Skeletal muscle tissue (tissue), 4 donors: ENCODE data around the gene CALCOCO1. TPM values are rescaled to one million over a fixed set of nuclear protein-coding genes. Genes with fewer than 3 reads are reported as not detected.
A peak's percentile ranks its signal among the peaks of the same experiment; 100 is the strongest.

Experiments used
- H3K27ac ChIP-seq: one replicate; pipeline ENCODE4 v1.7.0; 2013; ENCODE audit warnings: mild to moderate bottlenecking, low read depth, low read length, inconsistent platforms
- H3K27me3 ChIP-seq, 3 donors: one replicate each; pipeline ENCODE4 v1.7.0; 2013; ENCODE audit warnings: low read length in 3 of 3; ENCODE audit not compliant: control insufficient read depth in 3 of 3, insufficient read depth in 3 of 3
- H3K36me3 ChIP-seq, 3 donors: one replicate each; pipeline ENCODE4 v1.7.0; 2013; ENCODE audit warnings: low read length in 3 of 3; ENCODE audit not compliant: control insufficient read depth in 3 of 3, insufficient read depth in 3 of 3
- H3K4me1 ChIP-seq, 3 donors: one replicate each; pipeline ENCODE4 v1.7.0; 2013; ENCODE audit warnings: low read length in 3 of 3, mild to moderate bottlenecking in 3 of 3; ENCODE audit not compliant: control insufficient read depth in 3 of 3, insufficient read depth in 3 of 3
- H3K4me3 ChIP-seq, 3 donors: one replicate each; pipeline ENCODE4 v1.7.0; 2013; ENCODE audit warnings: low read length in 3 of 3
- H3K9ac ChIP-seq, 3 donors: one replicate each; pipeline ENCODE4 v1.7.0; 2013; ENCODE audit warnings: low read length in 3 of 3, mild to moderate bottlenecking in 3 of 3, moderate library complexity in 2 of 3, low read depth in 1 of 3
- H3K9me3 ChIP-seq, 3 donors: one replicate each; pipeline ENCODE4 v1.7.0; 2013; ENCODE audit warnings: low read length in 3 of 3; ENCODE audit not compliant: control insufficient read depth in 3 of 3
- total RNA-seq: library from RNA; depleted of rRNA; stranded (reverse); fragments of >200 nt; gene quantifications from one replicate; pipeline ENCODE4 v1.2.3, GENCODE V29; 2014
- donor health status: Osteomylitis.

Gene CALCOCO1
- total RNA-seq, 1 donor from 2014 or later = 49.1 TPM

- H3K4me1 ChIP-seq = peaks cover 25 to 42% (median 34%) of the 10 kb centered on the region in 3 donors
- H3K9ac ChIP-seq = peak overlapping the region; percentile 88 to 98 (median 94)
- no peaks in the 10 kb centered on the region for H3K9me3 ChIP-seq
- H3K36me3 ChIP-seq = peaks cover 15 to 23% (median 22%) of the 10 kb centered on the region in 3 donors
- peak overlapping the region; percentile 98 to 99 (median 99) for H3K4me3 ChIP-seq
- no peaks in the 10 kb centered on the region for H3K27me3 ChIP-seq
- H3K27ac ChIP-seq = peak overlapping the region; percentile 94
These were observed 52.1 kb downstream of the CALCOCO1 start for GRCh38 chr12:53674977-53675700.

- H3K4me1 ChIP-seq = peaks cover 11 to 19% (median 16%) of the 10 kb centered on the region in 3 donors
- no peak overlapping the region for H3K9ac ChIP-seq
- no peak overlapping the region for H3K4me3 ChIP-seq
- peaks cover 38 to 49% (median 45%) of the 10 kb centered on the region in 3 donors for H3K36me3 ChIP-seq
- no peaks in the 10 kb centered on the region for H3K27me3 ChIP-seq
- H3K27ac ChIP-seq = no peak overlapping the region
- no peaks in the 10 kb centered on the region for H3K9me3 ChIP-seq
These were observed 56.3 kb downstream of the CALCOCO1 start for GRCh38 chr12:53670971-53671370.

DNA sequence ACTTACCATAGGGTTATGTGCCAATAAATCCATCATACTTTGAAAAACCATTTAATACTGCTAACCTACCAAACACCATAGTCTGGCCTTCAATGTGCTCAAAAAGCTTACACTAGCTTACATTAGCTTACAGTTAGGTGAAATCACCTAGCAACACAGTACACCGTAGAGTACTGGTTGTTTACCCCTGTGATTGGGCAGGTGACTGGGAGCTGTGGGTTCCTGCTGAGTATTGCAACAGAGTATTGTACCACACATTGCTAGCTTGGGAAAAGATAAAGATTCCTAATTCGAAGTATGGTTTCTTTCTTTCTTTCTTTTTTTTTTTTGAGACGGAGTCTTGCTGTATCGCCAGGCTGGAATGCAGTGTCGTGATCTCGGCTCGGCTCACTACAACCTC, 56.9 kb downstream of the CALCOCO1 start:
- no peak overlapping the region for H3K9ac ChIP-seq
- no peaks in the 10 kb centered on the region for H3K27me3 ChIP-seq
- no peak overlapping the region for H3K4me3 ChIP-seq
- peaks cover 11 to 15% (median 14%) of the 10 kb centered on the region in 3 donors for H3K4me1 ChIP-seq
- H3K27ac ChIP-seq = no peak overlapping the region
- H3K36me3 ChIP-seq = peaks cover 44 to 55% (median 52%) of the 10 kb centered on the region in 3 donors
- H3K9me3 ChIP-seq = no peaks in the 10 kb centered on the region

DNA sequence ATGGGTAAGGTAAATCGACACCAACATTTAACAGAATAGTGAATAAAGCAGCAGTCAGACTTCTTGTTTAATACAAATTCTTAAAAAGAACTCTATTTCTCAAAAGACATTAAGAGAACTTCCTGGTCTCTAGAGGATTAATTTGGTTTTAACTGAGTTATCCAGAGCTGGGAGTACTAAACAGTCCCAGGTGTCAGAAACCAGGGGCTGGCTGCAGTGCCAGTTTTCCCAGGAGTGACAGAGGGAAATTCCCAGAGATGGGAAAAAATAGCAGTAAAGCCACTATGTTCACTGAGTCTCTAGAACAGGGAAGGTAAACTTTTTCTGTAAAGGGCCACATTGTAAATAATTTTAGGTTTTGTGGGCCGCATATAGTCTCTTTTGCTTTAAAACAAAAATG, 60.2 kb downstream of the CALCOCO1 start:
- Histone ChIP-seq H3K27me3 (no peaks in the 10 kb centered on the region), H3K27ac (peak overlapping the region; percentile 36), H3K9me3 (no peaks in the 10 kb centered on the region), H3K36me3 (peaks cover 49 to 62% (median 57%) of the 10 kb centered on the region in 3 donors), H3K4me3 (no peak overlapping the region), H3K4me1 (peaks cover 0 to 5% (median 0%) of the 10 kb centered on the region in 3 donors), H3K9ac (no peak overlapping the region)

- Histone ChIP-seq H3K27me3 (no peaks in the 10 kb centered on the region), H3K36me3 (peaks cover 38 to 43% (median 41%) of the 10 kb centered on the region in 3 donors), H3K27ac (no peak overlapping the region), H3K9ac (no peak overlapping the region), H3K9me3 (no peaks in the 10 kb centered on the region), H3K4me3 (no peak overlapping the region), H3K4me1 (peaks cover 5 to 8% (median 7%) of the 10 kb centered on the region in 3 donors)
These were observed 62.3 kb downstream of the CALCOCO1 start for GRCh38 chr12:53664936-53665335.

GRCh38 chr12:53664191-53664590, 63.1 kb downstream of the CALCOCO1 start:
- no peaks in the 10 kb centered on the region for H3K27me3 ChIP-seq
- no peaks in the 10 kb centered on the region for H3K9me3 ChIP-seq
- no peak overlapping the region for H3K9ac ChIP-seq
- peaks cover 11 to 14% (median 13%) of the 10 kb centered on the region in 3 donors for H3K4me1 ChIP-seq
- no peak overlapping the region for H3K27ac ChIP-seq
- H3K36me3 ChIP-seq = peaks cover 31 to 36% (median 33%) of the 10 kb centered on the region in 3 donors
- H3K4me3 ChIP-seq = no peak overlapping the region

GRCh38 chr12:53660041-53660440, 67.2 kb downstream of the CALCOCO1 start:
- Histone ChIP-seq H3K27me3 (no peaks in the 10 kb centered on the region), H3K36me3 (peaks cover 10 to 12% (median 11%) of the 10 kb centered on the region in 3 donors), H3K4me3 (peak overlapping the region; percentile 4 to 44 (median 36)), H3K27ac (peak overlapping the region; percentile 92), H3K9me3 (no peaks in the 10 kb centered on the region), H3K9ac (peak overlapping the region; percentile 30 to 73 (median 62)), H3K4me1 (peaks cover 24 to 28% (median 27%) of the 10 kb centered on the region in 3 donors)

DNA sequence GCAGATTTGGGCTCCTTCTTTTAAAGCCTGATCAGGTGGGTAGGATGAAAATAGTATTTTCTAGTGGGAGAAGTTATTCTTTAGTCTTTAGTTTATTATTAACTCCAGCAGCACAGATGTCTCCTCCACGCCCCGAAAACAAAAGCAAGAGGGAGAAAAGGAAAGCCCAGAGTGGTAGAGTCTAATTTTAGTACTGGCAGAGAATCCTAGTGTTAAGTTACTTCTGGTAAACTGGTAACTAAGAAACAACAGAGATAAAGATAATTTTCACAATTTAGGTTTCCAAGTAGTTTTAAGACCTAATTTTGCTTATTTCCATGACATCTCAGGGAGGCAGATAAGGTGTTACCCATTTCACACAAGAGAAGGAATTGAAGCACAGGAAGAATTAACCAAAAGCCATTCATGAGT, 67.7 kb downstream of the CALCOCO1 start:
- Histone ChIP-seq H3K4me1 (peaks cover 24 to 27% (median 25%) of the 10 kb centered on the region in 3 donors), H3K27me3 (no peaks in the 10 kb centered on the region), H3K9ac (peak overlapping the region; percentile 30 to 73 (median 62)), H3K36me3 (peaks cover 5 to 7% (median 6%) of the 10 kb centered on the region in 3 donors), H3K4me3 (peak overlapping the region; percentile 4 to 57 (median 44)), H3K27ac (peak overlapping the region; percentile 92), H3K9me3 (no peaks in the 10 kb centered on the region)

GRCh38 chr12:53659011-53659551, 68.2 kb downstream of the CALCOCO1 start:
- H3K9ac ChIP-seq = peak overlapping the region; percentile 30 to 73 (median 62)
- peak overlapping the region; percentile 92 for H3K27ac ChIP-seq
- no peaks in the 10 kb centered on the region for H3K27me3 ChIP-seq
- peaks cover 1 to 4% (median 2%) of the 10 kb centered on the region in 3 donors for H3K36me3 ChIP-seq
- peaks cover 23 to 27% (median 24%) of the 10 kb centered on the region in 3 donors for H3K4me1 ChIP-seq
- H3K4me3 ChIP-seq = peak overlapping the region; percentile 4 to 57 (median 44)
- H3K9me3 ChIP-seq = no peaks in the 10 kb centered on the region
